ENCODE results near the gene USP3.
A peak's percentile ranks its signal among the peaks of the same experiment; 100 is the strongest.
"Not testable (repeated sequence)": the region's sequence is repeated elsewhere in the genome, so short reads cannot be mapped to it uniquely, and the experiment has no call there.

USP3 gene

DNA sequence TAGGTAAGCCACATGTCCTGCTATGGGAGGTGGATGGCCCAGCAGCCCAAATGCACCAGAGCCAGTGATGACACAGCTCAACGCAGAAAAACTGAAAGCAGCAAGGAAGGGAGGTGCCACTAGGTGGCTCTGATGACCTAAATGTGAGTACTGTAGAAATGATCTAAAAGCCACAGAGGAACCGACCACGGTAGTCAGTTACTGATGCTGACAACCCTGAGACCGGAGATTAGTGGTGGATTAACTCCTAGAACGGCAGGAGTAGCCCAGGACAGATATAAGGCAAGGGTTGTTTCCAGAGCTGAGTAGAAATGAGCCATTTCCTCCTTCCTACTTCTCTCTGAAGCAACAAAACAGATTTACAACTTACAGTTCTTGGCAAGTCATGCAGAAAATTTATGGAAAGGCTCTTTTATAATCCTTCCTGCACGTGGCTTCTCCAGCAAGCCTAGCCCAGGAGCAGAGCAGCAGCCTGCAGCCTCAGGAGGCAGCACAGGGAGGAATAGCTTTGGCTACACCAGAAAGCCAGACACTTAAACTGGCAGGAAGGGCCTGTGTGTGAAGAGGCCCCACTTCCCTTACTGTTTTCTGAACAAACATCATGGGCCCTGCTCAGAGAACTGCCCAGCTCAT, 105.9 kb downstream of the USP3 start:
- peak; percentile 76 for DNase-seq (ENCODE audit: low spot score)

DNA sequence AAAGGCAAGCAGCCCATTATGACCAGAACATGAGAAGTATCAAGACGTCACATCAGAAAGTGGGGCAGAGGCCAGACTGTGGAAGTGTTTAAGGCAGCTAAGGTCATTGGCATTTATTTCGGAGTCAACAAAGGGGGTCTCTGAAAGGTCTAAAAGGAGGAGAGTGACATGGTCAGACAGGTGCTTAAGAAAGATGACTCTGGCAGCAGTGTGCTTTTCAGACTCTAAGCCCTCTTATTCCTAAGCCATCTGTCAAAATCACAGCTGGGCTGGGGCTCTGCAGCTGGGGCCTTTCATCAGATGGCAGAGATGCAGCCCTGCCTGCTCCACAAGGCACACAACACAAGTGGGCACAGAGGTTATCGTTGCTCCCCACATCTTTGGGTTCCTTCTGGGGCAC, 106.8 kb downstream of the USP3 start:
- no peak for DNase-seq (ENCODE audit: low spot score)

- DNase-seq (ENCODE audit: low spot score): no peak
Observed at GRCh38 chr15:63612300-63612699, 107.9 kb downstream of the USP3 start.

- DNase-seq (ENCODE audit: low spot score): no peak
Observed at GRCh38 chr15:63615935-63616334, 111.5 kb downstream of the USP3 start.

GRCh38 chr15:63617147-63617546, 112.8 kb downstream of the USP3 start:
- not testable (repeated sequence) for DNase-seq (ENCODE audit: low spot score)

DNA sequence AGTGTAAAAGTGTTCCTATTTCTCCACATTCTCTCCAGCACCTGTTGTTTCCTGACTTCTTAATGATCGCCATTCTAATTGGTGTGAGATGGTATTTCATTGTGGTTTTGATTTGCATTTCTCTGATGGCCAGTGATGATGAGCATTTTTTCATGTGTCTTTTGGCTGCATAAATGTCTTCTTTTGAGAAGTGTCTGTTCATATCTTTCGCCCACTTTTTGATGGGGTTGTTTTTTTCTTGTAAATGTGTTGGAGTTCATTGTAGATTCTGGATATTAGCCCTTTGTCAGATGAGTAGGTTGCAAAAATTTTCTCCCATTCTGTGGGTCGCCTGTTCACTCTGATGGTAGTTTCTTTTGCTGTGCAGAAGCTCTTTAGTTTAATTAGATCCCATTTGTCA, 113.2 kb downstream of the USP3 start:
- DNase-seq (ENCODE audit: low spot score): not testable (repeated sequence)

- DNase-seq (ENCODE audit: low spot score): not testable (repeated sequence)
Observed at GRCh38 chr15:63620760-63621159, 116.4 kb downstream of the USP3 start.

DNA sequence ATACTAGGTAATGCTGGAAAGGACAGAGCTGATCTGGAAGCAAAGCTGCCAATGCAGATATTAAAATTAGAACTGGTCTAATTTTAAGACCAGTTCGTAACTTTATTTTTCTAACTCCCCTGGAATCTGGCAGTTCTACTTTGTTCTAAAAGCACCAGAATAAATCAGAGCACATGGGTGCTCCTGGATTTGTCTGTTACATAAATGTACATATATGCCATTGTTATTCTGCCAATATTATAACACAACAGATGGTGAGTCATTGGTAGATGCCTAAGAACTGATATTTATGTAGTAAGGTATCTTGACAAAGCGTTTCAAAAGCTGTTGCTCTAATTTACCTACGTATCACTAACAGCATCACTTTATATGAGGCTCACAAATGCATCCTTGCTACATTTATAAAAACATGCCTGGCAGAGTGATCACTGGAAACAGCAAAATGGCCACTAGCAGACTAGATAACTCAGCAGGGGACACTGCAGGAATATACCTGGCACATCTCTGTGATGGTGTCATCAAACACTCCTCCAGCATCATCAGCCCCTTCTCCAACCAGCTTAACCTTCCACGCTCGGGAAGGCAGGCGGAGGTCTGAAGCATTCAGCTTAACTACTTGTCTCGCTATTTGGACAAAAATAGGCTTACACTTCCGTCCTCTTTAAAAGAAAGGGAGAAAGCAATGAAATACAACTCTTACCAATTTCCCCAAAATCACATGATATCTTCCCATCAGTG, 119.0 kb downstream of the USP3 start:
- DNase-seq (ENCODE audit: low spot score): no peak

DNA sequence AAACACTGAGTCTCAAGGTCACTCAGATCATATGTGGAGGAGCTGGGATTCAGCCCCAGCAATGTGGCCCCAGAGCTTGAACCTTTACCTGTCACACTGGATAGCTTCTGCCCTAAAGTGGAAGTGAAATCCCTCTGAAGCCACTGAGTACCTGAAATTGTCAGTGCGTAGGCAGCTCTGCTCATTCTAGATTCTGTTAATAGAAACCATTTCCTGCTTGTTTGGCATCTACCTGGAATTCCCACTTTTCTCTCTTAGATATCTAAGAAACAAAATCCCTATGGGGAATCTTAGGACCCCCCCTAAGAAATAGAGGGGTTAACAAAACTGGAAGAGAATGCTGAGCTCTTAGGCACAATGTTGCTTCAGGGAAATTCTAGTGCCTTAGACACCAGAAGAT, 122.6 kb downstream of the USP3 start:
- no peak for DNase-seq (ENCODE audit: low spot score)

GRCh38 chr15:63628123-63628822, 123.9 kb downstream of the USP3 start:
- DNase-seq (ENCODE audit: low spot score): no peak

DNA sequence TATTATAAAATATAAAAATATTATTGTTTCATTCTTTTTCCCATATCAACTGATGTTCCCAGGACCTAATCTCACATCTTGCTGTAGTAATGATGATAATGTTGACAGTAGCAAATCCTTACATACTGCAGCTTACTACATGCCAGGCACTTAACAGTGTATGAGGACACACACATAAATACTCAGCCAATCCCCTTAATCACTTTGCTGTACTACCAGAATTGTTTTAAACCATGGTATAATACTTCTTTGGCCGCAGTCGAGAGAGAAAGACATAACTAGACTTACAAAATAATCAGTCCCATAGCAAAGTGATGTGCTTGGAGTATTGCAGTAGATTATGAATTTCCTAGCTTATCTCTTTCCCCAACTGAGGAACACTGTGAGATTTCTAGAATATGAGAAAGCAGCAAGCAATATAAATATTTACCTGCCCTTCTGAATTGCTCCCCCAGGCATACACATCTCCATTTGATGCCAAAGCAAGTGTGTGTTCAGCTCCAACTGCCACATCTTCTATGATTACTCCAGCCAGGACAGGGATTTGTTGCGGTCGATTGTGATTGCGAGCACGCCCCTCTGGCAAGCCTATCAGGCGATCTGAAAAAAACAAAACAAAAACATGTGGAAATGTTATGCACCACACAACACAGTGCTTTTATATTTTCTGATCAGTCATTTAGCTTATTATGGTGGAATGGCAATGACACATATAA, 125.8 kb downstream of the USP3 start:
- DNase-seq (ENCODE audit: low spot score): no peak

DNA sequence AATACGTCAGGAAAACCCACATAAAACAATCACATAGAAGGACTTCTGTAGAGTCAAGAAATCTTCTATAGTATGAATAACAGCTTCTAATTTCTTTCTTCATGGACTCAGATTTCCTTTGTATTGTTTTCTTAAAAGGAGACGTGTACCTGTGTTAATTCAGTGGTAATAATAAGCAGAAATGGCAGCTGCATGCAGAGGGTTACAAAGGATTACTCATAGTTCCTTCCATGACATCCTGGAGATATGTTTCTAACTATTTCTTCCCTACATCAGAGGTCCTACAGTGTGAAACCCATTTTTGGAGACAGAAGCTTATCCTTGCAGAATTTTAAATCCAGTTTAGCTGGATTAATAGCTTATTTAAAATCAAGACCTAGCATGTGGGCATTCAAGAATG, 128.9 kb downstream of the USP3 start:
- peak; percentile 13 for DNase-seq (ENCODE audit: low spot score)

- DNase-seq (ENCODE audit: low spot score): no peak
Observed at GRCh38 chr15:63634154-63634553, 129.8 kb downstream of the USP3 start.

DNA sequence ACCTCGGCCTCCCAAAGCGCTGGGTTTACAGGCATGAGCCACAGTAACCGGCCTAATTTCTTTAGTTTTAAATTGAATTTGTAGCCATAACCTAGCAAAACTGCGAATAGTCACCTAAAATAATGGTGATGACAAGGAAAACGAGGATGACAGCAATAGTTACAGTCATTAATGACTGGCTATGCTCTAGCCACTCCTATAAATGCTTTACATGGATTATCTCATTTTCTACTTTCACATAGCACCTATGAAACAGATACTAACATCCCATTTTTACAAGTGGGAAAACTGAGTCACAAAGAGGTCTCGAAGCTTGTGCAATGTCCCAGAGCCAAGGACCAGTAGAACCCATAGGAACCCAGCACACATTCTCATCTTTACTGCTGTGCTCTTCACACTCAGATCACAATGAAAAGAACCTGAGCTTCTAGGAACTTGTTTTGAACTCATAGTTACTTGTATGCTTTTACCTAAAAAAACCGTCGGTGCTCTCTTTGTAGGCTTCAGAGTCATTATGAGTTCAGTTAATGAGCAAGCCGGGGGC, 132.2 kb downstream of the USP3 start:
- DNase-seq (ENCODE audit: low spot score): no peak

- DNase-seq (ENCODE audit: low spot score): no peak
Observed at GRCh38 chr15:63638839-63639238, 134.4 kb downstream of the USP3 start.

DNA sequence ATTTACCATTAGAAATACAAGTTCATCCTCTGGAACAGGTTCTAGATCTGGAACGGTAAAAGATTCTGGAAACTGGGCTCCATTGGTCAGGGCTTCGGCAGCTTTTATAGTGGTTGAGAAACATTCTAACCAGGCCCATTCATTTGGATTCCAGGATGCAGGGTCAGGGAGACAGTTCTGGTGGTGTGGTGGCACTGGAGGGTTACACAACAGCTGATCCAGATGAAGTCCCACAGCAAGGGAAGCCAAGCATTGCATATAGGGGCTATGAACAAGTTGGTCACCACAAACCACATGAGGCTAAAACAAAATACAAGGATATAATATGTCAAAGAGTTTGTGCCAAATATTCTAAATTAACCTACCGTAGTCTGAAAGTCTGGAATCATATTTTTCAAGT, 135.8 kb downstream of the USP3 start:
- no peak for DNase-seq (ENCODE audit: low spot score)
